ENCODE data around the gene KCNJ11.

- TF ChIP-seq CTCF (IDR thresholded peaks at IDR 0.05) (no peak), POLR2A (IDR thresholded peaks at IDR 0.05) (no peak)
Measured at GRCh38 chr11:17385492-17385891, 3.0 kb downstream of the KCNJ11 start.

Data from Peyer's patch (tissue), 4 donors.